Retinal pigment epithelial cell (primary cell): ENCODE data around the gene SLC35F3.

Experiments
- DNase-seq: peaks from one replicate; pipeline ENCODE4 v3.0.0-alpha.2; 2010; ENCODE audit warnings: low read depth
- H3K4me3 ChIP-seq: 2 replicates; pipeline ENCODE4 v1.5.1; 2011; ENCODE audit warnings: mild to moderate bottlenecking, low read length, control low read depth, moderate library complexity
- CTCF ChIP-seq: conservative IDR thresholded peaks from 2 replicates; pipeline ENCODE4 v1.5.1; 2011; ENCODE audit warnings: low read depth, low read length, control low read depth, inconsistent platforms

SLC35F3 gene

GRCh38 chr1:234216116-234216703 lies 311.7 kb downstream of the SLC35F3 start:
- no peak for DNase-seq
- no peak for TF ChIP-seq CTCF

DNA sequence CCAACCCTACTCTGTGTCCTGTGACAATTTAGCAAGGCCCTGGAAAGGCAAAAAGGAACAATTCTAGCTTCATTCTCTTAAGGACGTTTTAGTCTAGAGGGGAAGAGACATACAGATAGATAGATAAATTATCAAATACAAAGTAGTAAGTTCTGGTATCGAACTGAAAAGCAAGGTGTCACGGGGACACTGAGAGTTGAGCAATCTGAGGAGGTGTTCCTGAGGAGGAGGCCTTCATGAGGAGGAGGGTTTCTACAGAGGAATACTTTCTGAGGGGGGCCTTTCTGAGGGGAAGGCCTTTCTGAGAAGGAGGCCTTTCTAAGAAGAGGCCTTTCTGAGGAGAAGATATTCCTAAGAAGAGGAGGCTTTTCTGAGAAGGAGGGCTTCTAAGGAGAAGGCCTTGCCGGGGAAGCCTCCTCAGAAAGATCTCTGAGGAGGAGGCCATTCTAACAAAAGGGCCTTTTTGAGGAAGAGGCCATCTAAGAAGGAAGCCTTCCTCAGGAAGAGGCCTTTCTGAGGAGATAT lies 312.9 kb downstream of the SLC35F3 start:
- no peak for TF ChIP-seq CTCF
- no peak overlapping the region for H3K4me3 ChIP-seq
- no peak for DNase-seq

More at GRCh38 chr1:234216116-234216703, 311.7 kb downstream of the SLC35F3 start:
- H3K4me3 ChIP-seq: no peak overlapping the region

GRCh38 chr1:234218078-234218477 lies 313.6 kb downstream of the SLC35F3 start:
- no peak for DNase-seq
- no peak overlapping the region for H3K4me3 ChIP-seq
- TF ChIP-seq CTCF: no peak

DNA sequence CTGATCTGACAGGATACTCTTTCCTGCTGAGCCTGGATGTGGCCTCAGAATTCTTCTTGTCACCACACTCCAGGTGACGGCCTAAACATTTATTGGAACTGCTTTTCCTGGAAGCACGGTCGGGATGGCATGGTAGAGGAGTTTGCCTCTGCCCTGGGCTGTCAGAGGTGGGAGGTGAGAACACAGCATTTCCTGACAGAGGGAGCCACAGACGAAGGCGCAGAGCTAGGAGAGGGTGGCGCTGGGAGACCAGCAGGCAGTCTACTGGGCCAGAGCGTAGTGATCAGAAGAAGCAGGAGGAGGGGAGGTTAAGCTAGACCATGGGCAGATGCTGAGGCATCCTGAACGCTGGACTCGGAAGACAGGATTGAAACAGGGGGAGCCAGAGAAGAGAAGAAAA lies 315.2 kb downstream of the SLC35F3 start:
- TF ChIP-seq CTCF: no peak
- no peak overlapping the region for H3K4me3 ChIP-seq
- no peak for DNase-seq

- no peak for DNase-seq
- no peak overlapping the region for H3K4me3 ChIP-seq
Observed at GRCh38 chr1:234221601-234222000, 317.1 kb downstream of the SLC35F3 start.

DNA sequence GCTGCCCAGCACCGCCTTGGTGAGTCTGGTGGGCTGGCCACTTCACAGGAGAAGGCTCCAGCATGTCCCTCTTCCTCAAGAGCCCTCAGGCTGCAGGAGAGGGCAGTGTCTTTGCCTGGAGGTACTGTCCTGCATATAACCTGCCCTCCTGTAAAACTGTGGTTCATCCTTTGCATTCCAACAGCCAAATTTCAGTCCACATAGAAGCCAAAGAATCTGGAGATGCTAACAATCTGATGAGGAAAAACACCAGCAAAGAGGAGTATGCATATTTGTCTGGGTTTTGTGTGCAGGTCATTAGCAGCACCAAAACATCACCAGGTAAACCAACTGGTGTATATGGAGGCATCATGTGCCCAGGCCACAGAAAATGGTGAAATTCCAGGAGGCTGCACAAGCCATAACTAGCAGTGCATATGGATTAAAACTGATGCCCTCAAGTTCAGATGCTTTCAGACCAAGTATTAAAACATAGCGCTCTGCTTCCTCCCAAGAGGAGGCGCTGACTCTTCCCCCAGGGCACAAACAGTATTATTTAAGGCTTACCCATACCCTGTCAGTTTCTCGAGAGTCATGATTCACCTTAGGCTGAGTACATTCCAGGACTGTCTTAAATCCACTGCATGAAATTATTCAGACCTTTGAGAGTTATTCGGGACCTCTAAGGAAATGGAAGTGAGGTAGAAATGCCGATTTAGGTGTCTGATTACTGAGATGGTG lies 318.2 kb downstream of the SLC35F3 start:
- no peak for TF ChIP-seq CTCF
- no peak overlapping the region for H3K4me3 ChIP-seq
- DNase-seq: no peak

More at GRCh38 chr1:234221601-234222000, 317.1 kb downstream of the SLC35F3 start:
- TF ChIP-seq CTCF: no peak
